SK-N-MC (cell line): ENCODE data around the gene HKDC1.

Experiments used
- DNase-seq: peaks from one replicate; pipeline ENCODE4 v3.0.0-alpha.2; 2011; ENCODE audit warnings: low read depth, low spot score
- H3K27ac ChIP-seq: fragments of 200-600 bp; sonication (generic); 2 replicates; pipeline ENCODE4 v1.5.1; 2016; ENCODE audit warnings: mixed run types
- H3K36me3 ChIP-seq: fragments of 200-600 bp; sonication (generic); 2 replicates; pipeline ENCODE4 v1.6.1; 2017; ENCODE audit warnings: antibody characterized with exemption, low read length, mixed read lengths; ENCODE audit not compliant: insufficient read depth
- H3K4me3 ChIP-seq: fragments of 200-600 bp; sonication (generic); 2 replicates; pipeline ENCODE4 v1.5.1; 2016
- H3K9ac ChIP-seq: fragments of 200-600 bp; sonication (generic); 2 replicates; pipeline ENCODE4 v1.8.0; 2017; ENCODE audit warnings: mixed run types, mixed read lengths; ENCODE audit not compliant: insufficient read length
- H3K9me3 ChIP-seq: fragments of 200-600 bp; sonication (generic); 2 replicates; pipeline ENCODE4 v1.6.1; 2017; ENCODE audit warnings: low read depth, mild to moderate bottlenecking, antibody characterized with exemption, low read length, moderate library complexity, mixed read lengths
- EZH2 ChIP-seq: fragments of 200-600 bp; sonication (generic); IDR thresholded peaks from one replicate; pipeline ENCODE4 v1.6.1; 2017; ENCODE audit warnings: antibody characterized with exemption
- FOXP2 ChIP-seq: optimal IDR thresholded peaks from 2 replicates; pipeline ENCODE3; 2011; ENCODE audit warnings: mild to moderate bottlenecking, moderate library complexity; ENCODE audit not compliant: insufficient read depth; ENCODE audit errors: extremely low read length, control extremely low read depth
- POLR2AphosphoS5 ChIP-seq: IDR thresholded peaks from 2 replicates; pipeline ENCODE4 v1.6.1; 2012; ENCODE audit warnings: mild to moderate bottlenecking, low read depth, low read length, borderline replicate concordance

HKDC1 gene

DNA sequence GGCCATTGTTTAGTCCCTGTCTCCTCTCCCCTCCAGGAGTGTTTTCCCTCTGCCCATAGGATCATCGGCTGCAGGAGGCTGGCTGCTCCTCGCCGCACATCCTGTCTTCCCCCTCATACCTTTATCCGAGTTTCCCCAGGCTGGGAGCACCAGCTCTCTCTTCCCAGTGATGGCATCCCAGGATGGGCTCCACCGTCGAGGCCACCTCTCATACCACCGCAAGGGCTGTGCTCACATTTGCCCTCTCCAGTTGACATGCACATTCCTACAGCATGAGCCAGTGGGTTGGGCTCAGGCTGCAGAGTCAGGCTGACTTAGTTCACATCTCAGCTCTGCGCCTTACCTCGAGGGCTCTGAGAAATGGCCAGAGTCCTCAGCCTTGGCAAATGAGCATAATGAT is 12.1 kb downstream of the HKDC1 start:
- H3K9ac ChIP-seq: no peak overlapping the region
- no peak overlapping the region for H3K27ac ChIP-seq
- DNase-seq: no peak
- no peaks in the 10 kb centered on the region for H3K36me3 ChIP-seq
- no peak overlapping the region for H3K4me3 ChIP-seq
- TF ChIP-seq FOXP2 (no peak), EZH2 (no peak), POLR2AphosphoS5 (no peak)
- H3K9me3 ChIP-seq: no peaks in the 10 kb centered on the region

DNA sequence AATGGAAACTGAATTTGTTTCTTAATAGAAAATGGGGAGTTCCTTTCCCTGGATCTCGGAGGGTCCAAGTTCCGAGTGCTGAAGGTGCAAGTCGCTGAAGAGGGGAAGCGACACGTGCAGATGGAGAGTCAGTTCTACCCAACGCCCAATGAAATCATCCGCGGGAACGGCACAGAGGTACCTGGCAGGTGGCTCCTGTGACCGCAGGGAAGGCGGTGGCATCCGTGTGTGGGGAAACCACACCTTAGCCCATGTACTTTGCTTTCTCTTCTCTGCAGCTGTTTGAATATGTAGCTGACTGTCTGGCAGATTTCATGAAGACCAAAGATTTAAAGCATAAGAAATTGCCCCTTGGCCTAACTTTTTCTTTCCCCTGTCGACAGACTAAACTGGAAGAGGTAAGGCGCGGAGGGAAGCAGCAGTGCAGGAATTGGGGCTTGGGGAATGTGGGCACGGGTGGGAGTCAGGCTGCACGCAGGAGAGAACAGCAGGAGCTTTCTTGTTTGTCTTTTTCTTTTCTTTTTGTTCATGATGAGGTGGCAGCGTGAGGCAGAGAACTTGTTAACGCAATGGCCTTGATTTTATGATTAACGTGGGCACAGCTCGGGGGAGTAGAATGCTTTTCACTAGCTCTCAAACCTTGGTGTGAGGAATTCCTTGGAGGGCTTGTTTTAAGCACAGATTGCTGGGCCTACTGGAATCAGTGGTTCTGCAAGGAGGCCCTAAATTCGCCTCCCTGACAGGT is 12.8 kb downstream of the HKDC1 start:
- no peak for TF ChIP-seq FOXP2
- Histone ChIP-seq H3K4me3 (no peak overlapping the region), H3K9ac (no peak overlapping the region), H3K9me3 (no peaks in the 10 kb centered on the region), H3K36me3 (no peaks in the 10 kb centered on the region), H3K27ac (no peak overlapping the region)
- no peak for DNase-seq

DNA sequence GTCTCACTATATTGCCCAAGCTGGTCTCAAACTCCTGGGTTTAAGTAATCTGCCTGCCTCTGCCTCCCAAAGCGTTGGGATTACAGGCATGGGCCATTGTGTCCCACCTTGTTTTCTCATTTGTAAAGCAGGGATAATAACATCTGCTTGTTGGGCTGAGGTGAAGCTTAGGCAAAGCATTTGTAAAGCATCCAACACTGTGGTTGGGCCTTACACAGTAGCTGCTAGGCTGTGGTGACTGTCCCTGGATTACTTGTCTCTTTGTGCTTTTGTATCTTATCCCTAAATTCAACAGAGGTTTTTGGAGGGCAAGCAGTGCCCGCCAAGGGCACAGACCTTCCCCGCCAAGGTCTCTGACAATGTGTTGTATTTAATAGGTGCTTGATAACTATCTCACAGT is 14.3 kb downstream of the HKDC1 start:
- H3K9me3 ChIP-seq: no peaks in the 10 kb centered on the region
- DNase-seq: no peak
- no peak overlapping the region for H3K27ac ChIP-seq
- no peak overlapping the region for H3K4me3 ChIP-seq
- no peaks in the 10 kb centered on the region for H3K36me3 ChIP-seq
- TF ChIP-seq POLR2AphosphoS5: no peak
- TF ChIP-seq EZH2: no peak
- no peak for TF ChIP-seq FOXP2
- H3K9ac ChIP-seq: no peak overlapping the region

DNA sequence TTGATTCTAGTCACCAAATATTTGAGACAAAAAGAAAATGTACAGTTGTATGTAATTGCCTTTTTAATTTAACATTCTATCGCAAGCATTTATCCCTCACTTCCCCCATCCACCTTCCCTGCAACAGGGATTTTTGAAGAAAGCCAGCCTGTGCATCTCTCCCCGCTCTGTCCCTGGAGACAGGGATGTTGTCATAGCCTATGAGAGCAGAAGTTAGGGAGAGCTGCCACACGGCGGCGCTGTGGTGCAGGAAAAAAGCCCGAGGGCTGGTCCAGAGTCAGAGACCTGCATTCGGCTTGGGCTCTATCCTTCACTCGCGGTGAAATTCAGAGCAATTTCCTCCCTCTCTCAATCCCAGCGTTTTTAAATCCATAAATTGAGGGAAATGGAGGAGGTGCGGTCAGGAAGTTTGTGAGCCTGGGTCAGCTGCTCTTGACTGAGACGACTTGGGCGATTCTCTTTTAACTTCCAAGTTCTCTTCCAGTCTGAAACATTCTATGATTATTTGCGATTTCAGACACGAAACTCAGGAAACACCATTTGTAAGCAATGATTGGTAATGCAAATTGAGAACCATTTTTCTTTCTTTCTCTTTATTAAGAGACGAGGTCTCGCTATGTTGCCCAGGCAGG is 17.5 kb downstream of the HKDC1 start:
- Histone ChIP-seq H3K9ac (no peak overlapping the region), H3K4me3 (no peak overlapping the region)
- no peak for TF ChIP-seq EZH2
- no peak for TF ChIP-seq POLR2AphosphoS5
- no peak for TF ChIP-seq FOXP2

DNA sequence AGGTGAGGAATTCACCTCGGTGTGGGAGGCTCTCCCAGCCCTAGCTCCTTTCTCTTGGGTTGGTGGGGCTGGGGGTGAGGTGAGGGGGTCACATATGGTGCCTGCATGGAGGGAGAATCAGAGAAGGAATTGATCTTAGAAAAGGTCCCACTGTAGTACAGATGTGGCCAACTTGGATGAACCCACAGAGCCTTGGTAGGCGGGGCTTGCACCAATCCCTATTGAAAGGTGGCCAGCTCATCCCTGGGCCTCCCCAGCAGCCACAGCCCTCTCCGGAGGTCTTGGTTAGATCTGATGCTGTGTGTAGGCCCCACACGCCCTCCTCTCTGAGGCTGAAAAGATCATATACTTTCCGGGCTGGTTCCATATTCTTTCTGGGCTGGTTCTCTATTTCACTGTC is 19.0 kb downstream of the HKDC1 start:
- DNase-seq: no peak
- Histone ChIP-seq H3K9me3 (no peaks in the 10 kb centered on the region), H3K27ac (no peak overlapping the region), H3K36me3 (no peaks in the 10 kb centered on the region), H3K9ac (no peak overlapping the region), H3K4me3 (no peak overlapping the region)
- TF ChIP-seq EZH2 (no peak), FOXP2 (no peak), POLR2AphosphoS5 (no peak)

More for the DNA sequence above, 17.5 kb downstream of the HKDC1 start:
- Histone ChIP-seq H3K36me3 (no peaks in the 10 kb centered on the region), H3K27ac (no peak overlapping the region), H3K9me3 (no peaks in the 10 kb centered on the region)
- DNase-seq: no peak

DNA sequence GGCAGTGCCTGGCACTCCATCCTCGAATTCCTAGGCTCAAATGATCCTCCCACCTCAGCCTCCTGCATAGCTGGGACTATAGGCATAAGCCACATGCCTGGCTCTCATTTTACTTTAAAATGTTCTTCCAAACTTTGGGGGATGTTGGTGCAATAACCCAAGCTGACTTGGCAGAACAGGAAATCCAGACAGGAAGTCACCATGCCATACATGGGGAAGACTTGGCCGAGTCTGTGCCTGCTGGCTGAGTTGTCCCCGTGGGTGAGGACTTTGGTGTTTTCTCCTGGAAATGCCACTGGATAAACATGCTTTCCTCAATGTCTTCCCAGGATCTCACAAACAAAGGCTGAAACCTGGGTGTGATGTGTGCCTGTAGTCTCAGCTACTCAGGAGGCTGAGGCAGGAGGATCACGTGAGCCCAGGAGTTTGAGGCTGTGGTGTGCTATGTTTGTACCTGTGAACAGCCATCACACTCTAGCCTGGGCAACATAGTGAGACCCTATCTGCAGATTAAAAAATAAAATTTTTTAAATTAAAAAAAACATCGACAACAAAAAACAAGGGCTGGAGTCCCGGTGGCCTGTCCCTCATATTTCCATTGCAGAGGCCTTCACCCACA is 19.8 kb downstream of the HKDC1 start:
- H3K4me3 ChIP-seq: no peak overlapping the region
- TF ChIP-seq EZH2 (no peak), FOXP2 (no peak), POLR2AphosphoS5 (no peak)
- no peaks in the 10 kb centered on the region for H3K9me3 ChIP-seq
- H3K27ac ChIP-seq: no peak overlapping the region
- H3K9ac ChIP-seq: no peak overlapping the region
- DNase-seq: no peak
- no peaks in the 10 kb centered on the region for H3K36me3 ChIP-seq

DNA sequence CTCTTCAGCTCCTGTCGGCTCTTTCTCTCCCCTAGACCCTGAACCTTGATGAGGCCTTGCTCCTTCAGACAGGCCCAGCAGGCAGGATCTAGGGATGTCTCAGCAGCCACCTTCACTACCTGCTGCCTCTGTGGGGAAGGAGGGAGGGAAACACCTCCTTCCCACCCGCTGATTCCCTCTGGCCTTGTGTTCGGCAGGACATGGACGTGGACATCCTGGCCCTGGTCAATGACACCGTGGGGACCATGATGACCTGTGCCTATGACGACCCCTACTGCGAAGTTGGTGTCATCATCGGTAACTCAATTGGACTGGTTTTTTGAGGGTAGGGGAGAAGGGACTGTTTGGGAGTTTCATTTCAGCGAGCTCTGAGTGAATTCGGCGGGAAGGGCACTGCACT is 20.3 kb downstream of the HKDC1 start:
- Histone ChIP-seq H3K9me3 (no peaks in the 10 kb centered on the region), H3K27ac (no peak overlapping the region), H3K9ac (no peak overlapping the region), H3K36me3 (no peaks in the 10 kb centered on the region), H3K4me3 (no peak overlapping the region)
- DNase-seq: no peak
- TF ChIP-seq POLR2AphosphoS5 (no peak), EZH2 (no peak), FOXP2 (no peak)

DNA sequence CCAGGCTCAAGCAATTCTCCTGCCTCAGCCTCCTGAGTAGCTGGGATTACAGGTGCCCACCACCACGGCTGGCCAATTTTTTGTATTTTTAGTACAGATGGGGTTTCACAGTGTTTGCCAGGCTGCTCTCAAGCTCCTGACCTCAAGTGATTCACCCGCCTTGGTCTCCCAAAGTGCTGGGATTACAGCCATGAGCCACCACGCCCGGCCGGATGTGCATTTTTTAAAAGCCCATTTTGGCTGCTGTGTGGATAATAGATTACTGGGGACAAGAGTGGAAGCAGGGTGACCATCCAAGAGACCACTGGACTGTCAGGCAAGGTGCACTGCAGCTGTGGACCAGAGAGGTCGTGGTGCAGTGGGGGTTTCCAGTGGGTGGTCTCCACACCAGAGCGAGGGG is 21.4 kb downstream of the HKDC1 start:
- no peak for DNase-seq
- no peak overlapping the region for H3K4me3 ChIP-seq
- no peak overlapping the region for H3K27ac ChIP-seq
- TF ChIP-seq FOXP2 (no peak), POLR2AphosphoS5 (no peak), EZH2 (no peak)
- no peaks in the 10 kb centered on the region for H3K9me3 ChIP-seq
- H3K9ac ChIP-seq: no peak overlapping the region
- H3K36me3 ChIP-seq: no peaks in the 10 kb centered on the region
